Upper lobe of left lung (tissue), 4 donors: ENCODE measurements around the gene MICU2.

Experiments
- CTCF ChIP-seq, 6 experiments: fragments of 450-650 bp in 4 of 6; fragments of 200-600 bp in 2 of 6; sonication (generic) in 2 of 6; IDR thresholded peaks; one replicate each; pipeline ENCODE4 v1.5.1; 2016 to 2019; ENCODE audit warnings: antibody characterized with exemption in 6 of 6
- POLR2A ChIP-seq, 4 donors: fragments of 450-650 bp; IDR thresholded peaks; one replicate each; pipeline ENCODE4 v1.5.1; 2016 to 2017; ENCODE audit warnings: antibody characterized with exemption in 4 of 4, mild to moderate bottlenecking in 2 of 4

GRCh38 chr13:21446656-21447055 lies 157.3 kb downstream of the MICU2 start:
- no peak for TF ChIP-seq CTCF (IDR thresholded peaks at IDR 0.05)
- no peak for TF ChIP-seq POLR2A (IDR thresholded peaks at IDR 0.05)
